HG03103 (cell line): ENCODE measurements around the gene SNAPC4.

ENCODE experiments used
- ATAC-seq: cut with Tn5 transposase; IDR thresholded peaks from one replicate; pipeline ENCODE4 v1.9.1; 2021; ENCODE audit warnings: low read depth; ENCODE audit not compliant: unreplicated experiment

The SNAPC4 gene, protein sequence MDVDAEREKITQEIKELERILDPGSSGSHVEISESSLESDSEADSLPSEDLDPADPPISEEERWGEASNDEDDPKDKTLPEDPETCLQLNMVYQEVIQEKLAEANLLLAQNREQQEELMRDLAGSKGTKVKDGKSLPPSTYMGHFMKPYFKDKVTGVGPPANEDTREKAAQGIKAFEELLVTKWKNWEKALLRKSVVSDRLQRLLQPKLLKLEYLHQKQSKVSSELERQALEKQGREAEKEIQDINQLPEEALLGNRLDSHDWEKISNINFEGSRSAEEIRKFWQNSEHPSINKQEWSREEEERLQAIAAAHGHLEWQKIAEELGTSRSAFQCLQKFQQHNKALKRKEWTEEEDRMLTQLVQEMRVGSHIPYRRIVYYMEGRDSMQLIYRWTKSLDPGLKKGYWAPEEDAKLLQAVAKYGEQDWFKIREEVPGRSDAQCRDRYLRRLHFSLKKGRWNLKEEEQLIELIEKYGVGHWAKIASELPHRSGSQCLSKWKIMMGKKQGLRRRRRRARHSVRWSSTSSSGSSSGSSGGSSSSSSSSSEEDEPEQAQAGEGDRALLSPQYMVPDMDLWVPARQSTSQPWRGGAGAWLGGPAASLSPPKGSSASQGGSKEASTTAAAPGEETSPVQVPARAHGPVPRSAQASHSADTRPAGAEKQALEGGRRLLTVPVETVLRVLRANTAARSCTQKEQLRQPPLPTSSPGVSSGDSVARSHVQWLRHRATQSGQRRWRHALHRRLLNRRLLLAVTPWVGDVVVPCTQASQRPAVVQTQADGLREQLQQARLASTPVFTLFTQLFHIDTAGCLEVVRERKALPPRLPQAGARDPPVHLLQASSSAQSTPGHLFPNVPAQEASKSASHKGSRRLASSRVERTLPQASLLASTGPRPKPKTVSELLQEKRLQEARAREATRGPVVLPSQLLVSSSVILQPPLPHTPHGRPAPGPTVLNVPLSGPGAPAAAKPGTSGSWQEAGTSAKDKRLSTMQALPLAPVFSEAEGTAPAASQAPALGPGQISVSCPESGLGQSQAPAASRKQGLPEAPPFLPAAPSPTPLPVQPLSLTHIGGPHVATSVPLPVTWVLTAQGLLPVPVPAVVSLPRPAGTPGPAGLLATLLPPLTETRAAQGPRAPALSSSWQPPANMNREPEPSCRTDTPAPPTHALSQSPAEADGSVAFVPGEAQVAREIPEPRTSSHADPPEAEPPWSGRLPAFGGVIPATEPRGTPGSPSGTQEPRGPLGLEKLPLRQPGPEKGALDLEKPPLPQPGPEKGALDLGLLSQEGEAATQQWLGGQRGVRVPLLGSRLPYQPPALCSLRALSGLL (N-terminal part only)

GRCh38 chr9:136400038-136400834 lies at the start of gene SNAPC4:
Gene SNAPC4 (minus strand): TSS chr9:136400170. CDS start chr9:136398428, 1,742 bp downstream.
- peak; percentile 56 for ATAC-seq

DNA sequence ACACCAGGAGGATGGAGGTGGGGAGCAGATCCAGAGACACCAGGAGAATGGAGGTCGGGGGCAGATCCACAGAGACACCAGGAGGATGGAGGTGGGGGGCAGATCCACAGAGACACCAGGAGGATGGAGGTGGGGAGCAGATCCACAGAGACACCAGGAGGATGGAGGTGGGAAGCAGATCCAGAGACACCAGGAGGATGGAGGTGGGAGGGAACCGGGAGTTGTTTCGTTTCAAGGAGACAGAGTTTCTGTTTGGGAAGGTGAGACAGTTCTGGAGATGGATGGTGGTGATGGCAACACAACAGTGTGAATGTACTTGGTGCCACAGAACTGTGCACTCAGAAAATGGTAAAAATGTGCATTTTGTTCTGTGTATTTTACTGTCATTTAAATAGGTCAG lies 48.7 kb upstream of the SNAPC4 start:
- ATAC-seq, result no peak

DNA sequence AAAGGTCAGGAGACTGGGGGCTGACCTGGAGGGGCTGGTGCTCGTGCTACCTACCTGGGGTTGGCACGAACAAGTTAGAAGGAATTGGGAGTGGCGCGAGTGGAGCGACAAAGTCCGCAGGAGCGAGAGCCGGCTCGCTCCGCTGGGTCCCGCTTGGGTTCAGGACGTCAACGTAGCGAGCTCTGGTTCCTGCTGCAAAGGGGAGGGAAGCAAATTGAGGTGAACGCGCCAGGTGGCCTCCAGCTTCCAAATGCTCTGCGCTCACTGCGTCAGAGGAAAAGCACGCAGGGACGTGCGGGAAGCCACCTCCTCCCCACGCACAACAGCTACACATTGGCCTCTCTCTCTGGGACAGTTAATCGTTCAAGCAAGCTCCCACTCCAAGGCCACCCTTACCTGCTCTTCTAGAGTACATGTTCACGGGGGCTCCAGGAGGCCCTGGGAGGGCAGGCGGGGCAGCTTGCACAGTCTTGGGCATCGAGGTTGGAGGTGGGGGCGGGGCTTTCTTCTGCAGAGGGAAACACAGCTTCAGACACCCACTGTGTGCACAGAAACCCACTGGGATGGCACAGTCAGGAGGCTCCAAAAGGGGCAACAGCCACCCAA lies 47.3 kb upstream of the SNAPC4 start:
- ATAC-seq, result no peak

- no peak for ATAC-seq
Measured at GRCh38 chr9:136445799-136446198, 45.8 kb upstream of the SNAPC4 start.

- no peak for ATAC-seq
Measured at GRCh38 chr9:136444102-136444501, 44.1 kb upstream of the SNAPC4 start.

GRCh38 chr9:136443687-136444086 lies 43.7 kb upstream of the SNAPC4 start:
- ATAC-seq, result no peak

DNA sequence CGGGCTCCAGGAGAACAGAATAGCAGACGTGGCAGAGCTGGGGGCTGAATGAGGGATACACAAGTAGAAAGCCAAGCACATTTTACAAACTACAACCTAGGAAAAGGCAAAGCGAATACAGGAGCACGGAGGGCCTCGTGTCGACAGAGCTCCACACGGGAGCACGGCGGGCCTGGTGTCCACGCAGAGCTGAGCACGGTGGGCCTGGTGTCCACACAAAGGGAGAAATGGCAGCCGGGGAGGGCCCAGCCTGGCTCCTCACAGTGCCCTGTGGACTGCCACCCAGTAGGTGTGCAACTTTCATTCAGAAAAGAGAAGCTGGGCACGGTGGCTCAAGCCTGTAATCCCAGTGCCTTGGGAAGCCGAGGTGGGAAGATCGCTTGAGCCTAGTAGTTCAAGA lies 43.1 kb upstream of the SNAPC4 start:
- ATAC-seq, result no peak

DNA sequence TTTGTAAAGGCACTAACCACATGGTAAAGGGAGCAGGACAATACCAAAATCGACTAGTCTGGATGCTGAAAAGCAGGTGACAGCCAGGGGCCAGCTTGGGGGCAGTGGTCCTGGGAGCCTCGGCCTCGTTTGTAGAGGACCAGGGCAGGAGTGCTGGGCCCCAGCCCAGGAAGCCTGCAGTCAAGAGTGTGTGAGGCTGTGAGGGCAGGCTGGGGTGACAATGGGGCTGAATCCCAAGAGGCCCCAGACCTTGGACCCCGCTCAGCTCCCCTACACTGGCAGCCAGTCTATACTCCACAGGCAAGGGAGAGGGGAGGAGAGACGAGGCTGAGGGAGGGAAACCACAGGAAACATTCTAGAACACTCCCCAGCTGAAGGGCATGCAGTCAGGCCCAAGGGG lies 42.3 kb upstream of the SNAPC4 start:
- ATAC-seq, result no peak

DNA sequence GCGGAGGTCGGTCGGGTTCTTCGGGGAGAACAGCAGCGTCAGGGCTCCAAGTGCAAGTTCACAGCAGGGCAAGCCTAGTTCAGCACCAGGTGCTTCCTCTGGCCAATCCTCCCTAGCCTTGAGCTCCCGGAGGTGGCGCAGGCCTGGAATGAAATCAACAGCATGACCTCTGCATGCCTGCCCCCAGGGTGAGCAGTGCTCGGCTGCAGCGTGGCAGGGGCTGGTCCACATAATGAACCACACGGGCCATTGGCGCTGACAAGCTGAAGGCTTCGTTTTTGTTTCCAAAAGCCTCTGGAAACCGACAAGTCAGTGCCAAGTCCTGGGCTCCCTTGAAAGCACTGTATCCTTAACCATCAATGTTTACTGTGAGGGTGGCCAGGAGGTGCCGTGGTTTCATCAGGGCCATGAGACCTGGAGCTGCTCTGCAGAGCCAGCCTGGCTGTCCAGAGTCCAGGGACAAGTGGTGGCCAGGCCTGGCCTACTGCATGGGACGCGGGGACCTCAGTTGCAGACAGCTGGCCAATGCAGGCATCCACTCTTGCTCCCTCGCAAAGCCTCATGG lies 41.8 kb upstream of the SNAPC4 start:
- ATAC-seq, result no peak

DNA sequence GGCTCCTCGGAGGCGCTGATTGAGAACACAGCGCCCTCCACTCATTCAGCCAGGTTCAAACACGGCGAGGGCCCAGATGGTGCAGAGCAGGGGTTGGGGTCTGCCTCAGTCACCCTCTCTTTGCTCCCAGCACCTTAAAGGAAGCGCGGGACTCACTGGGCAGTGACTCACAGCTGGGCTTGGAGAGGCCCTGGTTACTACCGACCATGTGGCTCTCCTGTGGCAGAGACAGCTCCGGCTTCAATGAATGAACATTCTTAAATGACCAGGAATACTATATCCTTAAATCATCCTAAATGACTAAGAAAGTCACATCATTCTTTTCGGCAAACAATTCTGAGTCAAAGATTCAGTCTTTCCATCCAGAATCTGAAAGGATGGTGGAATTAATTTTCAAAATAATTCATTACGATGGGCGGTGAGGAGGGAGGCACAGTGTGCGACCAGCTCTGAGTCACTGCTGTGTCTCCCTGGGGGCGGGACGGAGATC lies 41.3 kb upstream of the SNAPC4 start:
- no peak for ATAC-seq

GRCh38 chr9:136439481-136440408 lies 39.8 kb upstream of the SNAPC4 start, which contains the start of gene INPP5E:
Gene INPP5E (minus strand): TSS chr9:136439845. CDS start chr9:136439419, 426 bp downstream.
- peak; percentile 49 for ATAC-seq

- ATAC-seq, result peak; percentile 40
Measured at GRCh38 chr9:136438548-136439480, 38.8 kb upstream of the SNAPC4 start.

DNA sequence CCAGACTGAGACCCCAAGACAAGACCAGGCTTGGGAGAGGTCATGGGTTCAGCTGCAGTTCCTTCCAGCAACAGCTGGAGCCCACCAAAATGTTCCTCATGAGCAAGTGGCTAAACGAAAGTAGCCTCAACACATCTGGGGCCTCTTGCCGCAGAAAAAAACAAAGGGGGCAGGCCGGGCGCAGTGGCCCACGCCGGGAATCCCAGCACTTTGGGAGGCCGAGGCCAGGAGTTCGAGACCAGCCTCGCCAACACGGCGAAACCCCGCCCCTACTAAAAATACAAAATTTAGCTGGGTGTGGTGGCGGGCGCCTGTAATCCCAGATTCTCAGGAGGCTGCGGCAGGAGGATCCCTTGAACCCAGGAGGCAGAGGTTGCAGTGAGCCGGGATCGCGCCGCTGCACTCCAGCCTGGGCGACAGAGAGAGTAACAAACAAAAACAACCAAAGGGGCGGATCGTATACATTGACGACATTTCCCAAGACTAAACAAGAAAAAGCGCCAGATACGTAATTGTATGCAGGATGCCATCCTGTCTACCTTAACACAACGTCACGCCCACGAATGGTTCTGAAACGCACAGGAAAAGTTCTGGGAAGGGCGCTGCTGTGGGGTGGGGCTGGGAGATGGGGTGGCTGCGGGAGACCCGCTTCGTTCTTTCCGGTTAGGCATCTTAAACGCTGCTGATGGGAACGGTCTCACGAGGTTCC lies 38.0 kb upstream of the SNAPC4 start:
- no peak for ATAC-seq

DNA sequence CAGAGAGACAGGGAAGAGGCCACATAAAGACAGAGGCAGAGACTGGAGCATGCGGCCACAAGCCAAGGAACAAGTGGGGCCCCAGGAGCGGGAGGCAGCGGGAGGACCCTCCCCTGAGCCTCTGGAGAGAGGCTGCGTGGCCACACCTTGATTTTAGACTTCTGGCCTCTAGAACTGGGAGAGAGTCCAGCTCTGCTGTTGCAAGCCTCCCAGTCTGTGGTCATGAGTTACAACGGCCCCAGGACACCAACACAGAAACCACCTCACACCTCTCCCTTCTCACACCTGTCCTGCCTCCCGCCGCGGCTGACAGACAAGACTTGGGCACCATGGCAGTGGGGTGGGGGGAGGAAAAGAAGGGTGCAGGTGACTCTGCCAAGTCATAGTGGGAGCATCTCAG lies 37.5 kb upstream of the SNAPC4 start:
- ATAC-seq, result no peak

GRCh38 chr9:136436055-136436634 lies 36.2 kb upstream of the SNAPC4 start:
- ATAC-seq, result no peak
